Osteoblast (primary cell): Measurements from ENCODE around the gene SLC2A3. TPM values are rescaled to one million over a fixed set of nuclear protein-coding genes. Genes with fewer than 3 reads are reported as not detected.
"Not testable (repeated sequence)": the region's sequence is repeated elsewhere in the genome, so short reads cannot be mapped to it uniquely, and the experiment has no call there.

ENCODE experiments used
- DNase-seq: peaks from one replicate; pipeline ENCODE4 v3.0.0; 2011; ENCODE audit warnings: low spot score, mixed read lengths; ENCODE audit not compliant: insufficient read length; ENCODE audit errors: missing footprints
- H2AFZ ChIP-seq: 2 replicates; pipeline ENCODE4 v1.6.0; 2011; ENCODE audit warnings: mild to moderate bottlenecking, low read length
- H3K27ac ChIP-seq: 2 replicates; pipeline ENCODE4 v1.5.1; 2011; ENCODE audit warnings: mild to moderate bottlenecking, low read depth, low read length, moderate library complexity
- H3K27me3 ChIP-seq: 2 replicates; pipeline ENCODE4 v1.6.0; 2012; ENCODE audit warnings: mild to moderate bottlenecking, control low read depth, inconsistent platforms, low read length, moderate library complexity; ENCODE audit not compliant: insufficient read depth
- H3K36me3 ChIP-seq: 2 replicates; pipeline ENCODE4 v1.5.1; 2011; ENCODE audit warnings: mild to moderate bottlenecking, low read length, control low read depth, moderate library complexity; ENCODE audit not compliant: insufficient read depth
- H3K4me1 ChIP-seq: 2 replicates; pipeline ENCODE4 v1.5.1; 2011; ENCODE audit warnings: mild to moderate bottlenecking, low read length, control low read depth, moderate library complexity; ENCODE audit not compliant: insufficient read depth
- H3K4me2 ChIP-seq: 2 replicates; pipeline ENCODE4 v1.6.0; 2011; ENCODE audit warnings: mild to moderate bottlenecking, low read length; ENCODE audit not compliant: insufficient read depth
- H3K4me3 ChIP-seq: fragments of 200-600 bp; sonication (generic); 3 replicates; pipeline ENCODE4 v1.5.1; 2012; ENCODE audit warnings: mild to moderate bottlenecking, low read length, inconsistent platforms; ENCODE audit not compliant: insufficient read depth
- H3K79me2 ChIP-seq: 2 replicates; pipeline ENCODE4 v1.6.0; 2012; ENCODE audit warnings: mild to moderate bottlenecking, low read length, control low read depth, inconsistent platforms; ENCODE audit not compliant: insufficient read depth
- H3K9me3 ChIP-seq: 2 replicates; pipeline ENCODE4 v1.5.1; 2011; ENCODE audit warnings: low read depth, low read length, control low read depth
- H4K20me1 ChIP-seq: 2 replicates; pipeline ENCODE4 v1.6.0; 2012; ENCODE audit warnings: mild to moderate bottlenecking, low read length, control low read depth; ENCODE audit not compliant: insufficient read depth
- CTCF ChIP-seq: IDR thresholded peaks from 2 replicates; pipeline ENCODE4 v1.5.1; 2011; ENCODE audit warnings: mild to moderate bottlenecking, low read depth, low read length, moderate library complexity; ENCODE audit errors: extremely low read depth
- total RNA-seq: library from RNA; depleted of rRNA; stranded (reverse); fragments of >200 nt; gene quantifications from 2 replicates; pipeline ENCODE4 v1.2.3, GENCODE V29; 2012

The SLC2A3 gene
- total RNA-seq, result 117 and 143 TPM in 2 replicates

DNA sequence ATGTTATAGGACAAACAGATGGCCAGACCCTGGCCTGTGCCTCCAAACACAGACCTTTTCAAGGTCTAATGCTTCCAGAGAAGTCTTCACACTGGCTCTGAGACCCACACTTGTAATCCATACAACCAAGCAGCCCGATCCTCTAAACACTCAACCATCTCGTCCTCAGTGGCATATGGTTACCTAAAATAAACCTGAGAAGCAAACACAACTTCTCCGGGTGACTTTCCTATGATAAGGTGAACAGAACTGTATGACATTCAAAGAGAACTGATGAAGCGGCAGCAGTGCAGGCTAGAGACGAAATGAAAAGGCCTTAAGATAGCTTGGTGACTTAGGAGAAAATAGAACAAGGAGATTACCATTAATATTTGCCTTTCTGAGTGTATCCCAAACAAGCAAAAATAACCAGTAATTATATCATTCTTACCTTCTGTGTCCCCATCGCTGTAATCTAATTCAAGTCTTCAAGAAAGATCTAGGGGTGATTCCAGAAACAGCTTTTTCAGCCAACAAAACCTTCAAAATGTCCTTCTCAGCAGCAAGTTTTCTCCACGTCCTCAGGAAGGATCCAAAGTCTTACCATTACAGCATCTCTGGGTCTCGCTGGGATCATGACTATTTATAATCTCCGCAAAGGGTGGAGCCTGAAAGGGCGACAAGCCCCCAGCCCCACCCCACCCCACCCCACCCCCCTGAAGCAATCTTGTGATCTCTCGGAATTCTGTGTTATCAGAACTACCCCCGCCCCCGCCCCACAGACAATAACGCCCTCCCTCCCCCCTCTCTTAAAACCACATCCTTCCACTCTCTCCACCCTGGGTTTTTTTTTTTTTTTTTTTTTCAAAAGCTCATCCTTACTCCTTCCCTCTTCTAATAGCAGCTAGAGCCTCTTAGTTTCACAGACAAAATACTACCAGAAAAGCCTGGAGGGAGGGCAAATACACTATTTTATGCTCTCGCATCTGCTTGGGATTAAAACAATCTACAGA, at the start of gene SLC2A3:
SLC2A3 (minus strand) TSS at position 598 of the 992 bp plus-strand sequence; CDS start at position 445, 153 bp downstream.
- H3K9me3 ChIP-seq, result no peaks in the 10 kb centered on the region
- peak; percentile 92 for DNase-seq
- TF ChIP-seq CTCF, result no peak

DNA sequence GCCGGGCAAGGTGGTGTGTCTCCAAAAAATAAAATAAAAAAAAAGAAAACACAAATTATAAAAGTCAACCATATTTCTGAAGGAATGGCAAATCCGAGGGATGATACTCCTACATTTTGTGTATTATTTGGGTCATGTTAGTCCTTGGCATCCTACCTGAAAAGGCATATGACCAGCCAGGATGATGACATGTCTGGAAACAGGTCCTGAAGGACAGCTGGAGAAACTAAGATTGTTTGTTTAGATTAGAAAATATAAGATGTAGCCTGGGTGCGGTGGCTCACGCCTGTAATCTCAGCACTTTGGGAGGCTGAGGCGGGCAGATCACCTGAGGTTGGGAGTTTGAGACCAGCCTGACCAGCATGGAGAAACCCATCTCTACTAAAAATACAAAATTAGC, 48.9 kb upstream of the SLC2A3 start:
- no peaks in the 10 kb centered on the region for H3K4me1 ChIP-seq
- no peak overlapping the region for H3K27ac ChIP-seq
- no peak overlapping the region for H3K4me2 ChIP-seq
- no peaks in the 10 kb centered on the region for H3K27me3 ChIP-seq
- H3K4me3 ChIP-seq, result no peak overlapping the region
- no peaks in the 10 kb centered on the region for H3K9me3 ChIP-seq
- H2AFZ ChIP-seq, result no peak overlapping the region
- TF ChIP-seq CTCF, result no peak
- no peaks in the 10 kb centered on the region for H3K36me3 ChIP-seq
- no peaks in the 10 kb centered on the region for H4K20me1 ChIP-seq
- no peak for DNase-seq
- no peaks in the 10 kb centered on the region for H3K79me2 ChIP-seq

More for the DNA sequence above, at the start of gene SLC2A3:
- peaks cover 36% of the 10 kb centered on the region for H4K20me1 ChIP-seq
- H2AFZ ChIP-seq, result peak within 1 kb of the TSS; percentile 40
- H3K36me3 ChIP-seq, result peaks cover 30% of the 10 kb centered on the region
- peak within 1 kb of the TSS; percentile 87 for H3K4me3 ChIP-seq
- H3K79me2 ChIP-seq, result peaks cover 48% of the 10 kb centered on the region
- H3K27me3 ChIP-seq, result no peaks in the 10 kb centered on the region
- H3K4me2 ChIP-seq, result peak within 1 kb of the TSS; percentile 97
- H3K27ac ChIP-seq, result peak within 1 kb of the TSS; percentile 94
- peaks cover 18% of the 10 kb centered on the region for H3K4me1 ChIP-seq

DNA sequence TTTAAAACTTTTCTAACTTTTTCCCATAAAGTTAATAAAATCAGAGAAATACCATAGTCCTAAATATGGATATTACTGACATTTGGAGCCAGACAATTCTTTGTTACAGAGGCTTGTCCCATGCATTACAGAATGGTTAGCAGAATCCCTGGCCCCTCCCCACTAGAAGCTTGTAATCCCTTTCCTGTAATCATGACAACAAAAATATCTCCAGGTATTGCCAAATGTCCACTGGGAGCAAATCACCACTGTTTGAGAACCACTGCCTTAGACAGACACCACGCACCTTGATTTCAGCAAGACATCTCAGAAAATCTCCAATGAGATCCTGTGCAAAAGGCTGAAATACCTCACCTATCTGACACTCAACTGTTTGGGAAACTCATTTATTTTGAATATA, 47.5 kb upstream of the SLC2A3 start:
- H3K9me3 ChIP-seq, H4K20me1 ChIP-seq, H3K4me2 ChIP-seq, H3K36me3 ChIP-seq, H3K79me2 ChIP-seq, H2AFZ ChIP-seq, DNase-seq, H3K27ac ChIP-seq, H3K27me3 ChIP-seq, H3K4me1 ChIP-seq, H3K4me3 ChIP-seq: not testable (repeated sequence)

DNA sequence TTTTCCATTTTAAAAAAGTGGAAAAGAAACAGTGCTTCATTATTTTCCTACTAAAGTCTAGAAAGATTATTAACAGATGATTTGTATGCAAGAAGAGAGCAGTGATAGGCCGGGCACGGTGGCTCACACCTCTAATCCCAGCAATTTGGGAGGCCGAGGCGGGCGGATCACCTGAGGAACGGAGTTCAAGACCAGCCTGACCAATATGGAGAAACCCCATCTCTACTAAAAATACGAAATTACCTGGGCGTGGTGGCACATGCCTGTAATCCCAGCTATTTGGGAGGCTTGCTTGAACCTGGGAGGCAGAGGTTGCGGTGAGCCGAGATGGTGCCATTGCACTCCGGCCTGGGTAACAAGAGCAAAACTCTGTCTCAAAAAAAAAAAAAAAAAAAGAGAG, 47.0 kb upstream of the SLC2A3 start:
- not testable (repeated sequence) for H3K36me3 ChIP-seq, H3K4me3 ChIP-seq, H3K79me2 ChIP-seq, H3K9me3 ChIP-seq, H3K4me2 ChIP-seq, H3K27me3 ChIP-seq, H3K4me1 ChIP-seq, H2AFZ ChIP-seq, H3K27ac ChIP-seq, H4K20me1 ChIP-seq, DNase-seq

- H3K4me1 ChIP-seq, H3K4me3 ChIP-seq: not testable (repeated sequence)
These were observed 46.3 kb upstream of the SLC2A3 start for GRCh38 chr12:7982332-7982735.

More at GRCh38 chr12:7982332-7982735, 46.3 kb upstream of the SLC2A3 start:
- H3K9me3 ChIP-seq, H4K20me1 ChIP-seq, H3K27me3 ChIP-seq, H3K27ac ChIP-seq, DNase-seq, H3K36me3 ChIP-seq, H3K79me2 ChIP-seq, H2AFZ ChIP-seq, H3K4me2 ChIP-seq: not testable (repeated sequence)
